Prostate gland (tissue), 2 donors: ENCODE measurements around the gene KIAA0513. TPM values are rescaled to one million over a fixed set of nuclear protein-coding genes. Genes with fewer than 3 reads are reported as not detected.

Source experiments
- DNase-seq: peaks from one replicate; pipeline ENCODE4 v3.0.0-alpha.2; 2019; ENCODE audit warnings: low spot score
- H3K27ac ChIP-seq, 2 donors: fragments of 200-600 bp; sonication (generic); 2 replicates each; pipeline ENCODE4 v1.5.1; 2017 to 2019
- H3K27me3 ChIP-seq: fragments of 200-600 bp; sonication (generic); replicated peaks from 2 replicates; pipeline ENCODE4 v1.5.1; 2019; ENCODE audit not compliant: insufficient read depth
- H3K36me3 ChIP-seq, 2 donors: fragments of 200-600 bp; sonication (generic); 1 replicate in 1 of 2; 2 replicates in 1 of 2; pipeline versions ENCODE4 v1.5.1 to v1.8.1; 2017 to 2019
- H3K4me1 ChIP-seq: fragments of 200-600 bp; sonication (generic); replicated peaks from 2 replicates; pipeline ENCODE4 v1.5.1; 2019
- H3K4me3 ChIP-seq, 2 donors: fragments of 200-600 bp; sonication (generic); 2 replicates each; pipeline ENCODE4 v1.5.1; 2017 to 2019
- H3K9me3 ChIP-seq: fragments of 200-600 bp; sonication (generic); 2 replicates; pipeline ENCODE4 v1.5.1; 2017
- POLR2A ChIP-seq: fragments of 450-650 bp; IDR thresholded peaks from one replicate; pipeline ENCODE4 v1.6.1; 2016; ENCODE audit warnings: antibody characterized with exemption, mild to moderate bottlenecking
- POLR2AphosphoS5 ChIP-seq: sonication (generic); formaldehyde crosslinking; IDR thresholded peaks from one replicate; pipeline ENCODE4 v1.6.1; 2017; ENCODE audit warnings: antibody characterized with exemption
- WGBS: methylation state at CpG from one replicate; pipeline ENCODE4 v1.1.5; 2018; 5-methylcytosine and 5-hydroxymethylcytosine counted together
- intact Hi-C: fragments of 100-400 bp; cut with DNase I; formaldehyde crosslinking; loops from one replicate; pipeline ENCODE4 v1.14.2; 2022
- total RNA-seq, 2 donors: library from RNA; depleted of rRNA; stranded (reverse); fragments of >200 nt; gene quantifications; one replicate each; pipeline ENCODE4 v1.1.0, GENCODE V29; 2016
- TF ChIP-seq, protein P1 (sequence below), 4 experiments: fragments of 200-600 bp in 2 of 4; fragments of 450-650 bp in 2 of 4; sonication (generic) in 2 of 4; IDR thresholded peaks; 1 replicate in 3 of 4; 2 replicates in 1 of 4; pipeline ENCODE4 v1.5.1; 2016 to 2019; ENCODE audit warnings: antibody characterized with exemption in 4 of 4, mild to moderate bottlenecking in 2 of 4, moderate library complexity in 2 of 4

The KIAA0513 gene
- total RNA-seq, 2 donors from 2014 or later, result 14.4 to 29.4 TPM

DNA sequence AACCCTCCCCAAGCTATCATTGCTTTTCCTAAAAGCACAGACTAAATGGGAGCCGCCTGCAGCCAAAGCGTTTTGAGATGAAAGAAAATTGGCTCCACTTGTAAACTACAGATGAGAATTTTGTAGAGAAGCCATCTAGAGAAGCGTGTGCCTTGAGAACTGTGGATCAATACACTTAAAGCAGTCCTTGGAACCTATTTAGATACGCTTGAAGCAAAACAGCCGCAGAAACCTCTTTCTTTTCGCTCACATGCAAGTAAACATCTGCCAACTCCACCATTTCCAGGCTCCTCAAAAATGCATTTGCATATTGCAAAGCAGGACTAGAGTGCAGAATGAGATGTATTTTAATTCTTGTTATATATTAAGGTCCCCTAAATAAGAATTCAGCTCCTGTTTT lies 13.1 kb downstream of the KIAA0513 start:
- H3K9me3 ChIP-seq, result no peaks in the 10 kb centered on the region
- intact Hi-C loops, result no loop called here
- no peak for TF ChIP-seq POLR2A
- TF ChIP-seq POLR2AphosphoS5, result no peak
- TF ChIP-seq, protein P1, sequence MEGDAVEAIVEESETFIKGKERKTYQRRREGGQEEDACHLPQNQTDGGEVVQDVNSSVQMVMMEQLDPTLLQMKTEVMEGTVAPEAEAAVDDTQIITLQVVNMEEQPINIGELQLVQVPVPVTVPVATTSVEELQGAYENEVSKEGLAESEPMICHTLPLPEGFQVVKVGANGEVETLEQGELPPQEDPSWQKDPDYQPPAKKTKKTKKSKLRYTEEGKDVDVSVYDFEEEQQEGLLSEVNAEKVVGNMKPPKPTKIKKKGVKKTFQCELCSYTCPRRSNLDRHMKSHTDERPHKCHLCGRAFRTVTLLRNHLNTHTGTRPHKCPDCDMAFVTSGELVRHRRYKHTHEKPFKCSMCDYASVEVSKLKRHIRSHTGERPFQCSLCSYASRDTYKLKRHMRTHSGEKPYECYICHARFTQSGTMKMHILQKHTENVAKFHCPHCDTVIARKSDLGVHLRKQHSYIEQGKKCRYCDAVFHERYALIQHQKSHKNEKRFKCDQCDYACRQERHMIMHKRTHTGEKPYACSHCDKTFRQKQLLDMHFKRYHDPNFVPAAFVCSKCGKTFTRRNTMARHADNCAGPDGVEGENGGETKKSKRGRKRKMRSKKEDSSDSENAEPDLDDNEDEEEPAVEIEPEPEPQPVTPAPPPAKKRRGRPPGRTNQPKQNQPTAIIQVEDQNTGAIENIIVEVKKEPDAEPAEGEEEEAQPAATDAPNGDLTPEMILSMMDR (IDR thresholded peaks at IDR 0.05), result no peak
- no peak overlapping the region for H3K27ac ChIP-seq
- WGBS, result 92% methylated on average over 6 of the region's 6 CpGs
- no peaks in the 10 kb centered on the region for H3K27me3 ChIP-seq
- H3K36me3 ChIP-seq, result no peaks in the 10 kb centered on the region
- DNase-seq, result no peak
- no peak overlapping the region for H3K4me3 ChIP-seq
- H3K4me1 ChIP-seq, result no peaks in the 10 kb centered on the region

- TF ChIP-seq POLR2A, result no peak
- no peak for TF ChIP-seq POLR2AphosphoS5
- TF ChIP-seq, protein P1 (IDR thresholded peaks at IDR 0.05), result no peak
- Histone ChIP-seq H3K9me3 (no peaks in the 10 kb centered on the region), H3K27ac (no peak overlapping the region), H3K36me3 (no peaks in the 10 kb centered on the region), H3K4me3 (no peak overlapping the region), H3K27me3 (no peaks in the 10 kb centered on the region), H3K4me1 (no peaks in the 10 kb centered on the region)
- intact Hi-C loops, result no loop called here
- WGBS, result 78% methylated on average over 27 of the region's 27 CpGs
- DNase-seq, result no peak
Observed at GRCh38 chr16:85041219-85042166, 13.9 kb downstream of the KIAA0513 start.

DNA sequence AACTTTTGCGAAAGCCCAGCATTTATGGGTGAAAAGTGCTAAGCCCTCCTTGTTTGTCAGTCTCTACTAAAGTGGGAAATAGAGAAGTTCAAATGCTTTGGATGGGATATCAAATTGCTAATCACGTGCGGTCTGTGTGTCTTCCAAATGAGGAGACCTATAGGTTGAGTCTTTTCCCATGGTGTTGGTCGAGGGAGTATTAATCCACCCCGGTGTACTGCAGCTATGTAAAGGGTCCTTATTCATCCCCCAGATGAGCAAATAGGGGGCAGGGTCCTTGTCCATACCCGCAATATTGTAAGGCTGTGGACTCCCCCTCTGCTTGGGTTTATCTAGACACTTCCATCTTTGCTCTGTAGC lies 14.6 kb downstream of the KIAA0513 start:
- no peaks in the 10 kb centered on the region for H3K27me3 ChIP-seq
- 59% methylated on average over 6 of the region's 6 CpGs for WGBS
- DNase-seq, result no peak
- TF ChIP-seq POLR2AphosphoS5 (no peak), POLR2A (no peak)
- TF ChIP-seq, protein P1 (IDR thresholded peaks at IDR 0.05), result no peak
- H3K36me3 ChIP-seq, result no peaks in the 10 kb centered on the region
- H3K27ac ChIP-seq, result no peak overlapping the region
- no peaks in the 10 kb centered on the region for H3K9me3 ChIP-seq
- H3K4me3 ChIP-seq, result no peak overlapping the region
- intact Hi-C loops, result no loop called here
- H3K4me1 ChIP-seq, result no peaks in the 10 kb centered on the region

DNA sequence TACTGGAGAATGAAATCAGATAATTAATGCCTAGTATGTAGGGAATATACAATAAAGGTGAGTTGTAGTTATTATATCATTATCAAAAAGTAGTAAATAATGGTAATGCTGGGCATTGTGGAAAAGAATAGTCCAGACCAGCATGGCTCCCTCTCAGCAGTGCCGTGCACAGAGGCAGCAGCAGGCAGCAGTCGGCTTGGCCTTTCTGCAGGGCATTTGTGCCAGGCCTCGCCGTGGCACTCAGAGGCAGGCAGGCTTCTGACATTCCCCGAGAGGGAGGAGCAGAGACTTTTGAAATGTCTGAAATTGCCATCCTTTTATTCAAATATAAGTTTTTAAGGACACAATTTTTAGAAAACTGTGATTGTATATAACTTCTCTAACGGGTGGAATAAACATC lies 15.0 kb downstream of the KIAA0513 start:
- TF ChIP-seq POLR2A, result no peak
- TF ChIP-seq, protein P1 (IDR thresholded peaks at IDR 0.05), result no peak
- no peak for TF ChIP-seq POLR2AphosphoS5
- H3K27ac ChIP-seq, result no peak overlapping the region
- H3K27me3 ChIP-seq, result no peaks in the 10 kb centered on the region
- 87% methylated on average over 6 of the region's 6 CpGs for WGBS
- DNase-seq, result no peak
- H3K4me1 ChIP-seq, result peaks cover 3% of the 10 kb centered on the region
- no peaks in the 10 kb centered on the region for H3K36me3 ChIP-seq
- intact Hi-C loops, result no loop called here
- H3K9me3 ChIP-seq, result no peaks in the 10 kb centered on the region
- H3K4me3 ChIP-seq, result no peak overlapping the region

GRCh38 chr16:85045077-85045476 lies 17.5 kb downstream of the KIAA0513 start:
- WGBS, result 98% methylated on average over 5 of the region's 5 CpGs
- Histone ChIP-seq H3K27me3 (no peaks in the 10 kb centered on the region), H3K9me3 (no peaks in the 10 kb centered on the region), H3K27ac (no peak overlapping the region), H3K4me1 (peaks cover 7% of the 10 kb centered on the region), H3K4me3 (no peak overlapping the region), H3K36me3 (no peaks in the 10 kb centered on the region)
- intact Hi-C loops, result no loop called here
- DNase-seq, result no peak
- TF ChIP-seq POLR2AphosphoS5 (no peak), POLR2A (no peak)
- TF ChIP-seq, protein P1 (IDR thresholded peaks at IDR 0.05), result no peak
